ENCODE measurements around the gene CTNNA2. TPM values are rescaled to one million over a fixed set of nuclear protein-coding genes. Genes with fewer than 3 reads are reported as not detected.

CTNNA2 gene
- total RNA-seq, 4 donors from 2014 or later, result not detected

DNA sequence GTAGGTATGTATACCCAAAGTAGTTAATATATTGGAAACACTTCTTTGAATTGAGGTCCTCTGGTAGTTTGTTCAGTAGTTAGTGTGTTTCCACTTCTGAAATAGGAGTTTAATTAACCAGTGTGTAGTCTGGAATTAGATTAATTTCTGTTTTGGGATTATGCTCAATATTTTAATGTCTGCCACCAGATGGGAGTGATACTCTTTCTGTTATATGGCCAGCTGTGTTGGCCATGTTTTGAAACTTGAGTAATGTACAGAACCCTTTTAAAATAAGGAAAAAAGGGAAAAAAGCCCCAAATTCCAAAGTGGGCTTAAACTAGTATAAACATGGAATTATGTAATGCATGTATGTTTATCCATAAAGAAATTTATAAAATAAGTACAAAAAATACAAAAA, 147.7 kb downstream of the CTNNA2 start:
- TF ChIP-seq, protein P1, sequence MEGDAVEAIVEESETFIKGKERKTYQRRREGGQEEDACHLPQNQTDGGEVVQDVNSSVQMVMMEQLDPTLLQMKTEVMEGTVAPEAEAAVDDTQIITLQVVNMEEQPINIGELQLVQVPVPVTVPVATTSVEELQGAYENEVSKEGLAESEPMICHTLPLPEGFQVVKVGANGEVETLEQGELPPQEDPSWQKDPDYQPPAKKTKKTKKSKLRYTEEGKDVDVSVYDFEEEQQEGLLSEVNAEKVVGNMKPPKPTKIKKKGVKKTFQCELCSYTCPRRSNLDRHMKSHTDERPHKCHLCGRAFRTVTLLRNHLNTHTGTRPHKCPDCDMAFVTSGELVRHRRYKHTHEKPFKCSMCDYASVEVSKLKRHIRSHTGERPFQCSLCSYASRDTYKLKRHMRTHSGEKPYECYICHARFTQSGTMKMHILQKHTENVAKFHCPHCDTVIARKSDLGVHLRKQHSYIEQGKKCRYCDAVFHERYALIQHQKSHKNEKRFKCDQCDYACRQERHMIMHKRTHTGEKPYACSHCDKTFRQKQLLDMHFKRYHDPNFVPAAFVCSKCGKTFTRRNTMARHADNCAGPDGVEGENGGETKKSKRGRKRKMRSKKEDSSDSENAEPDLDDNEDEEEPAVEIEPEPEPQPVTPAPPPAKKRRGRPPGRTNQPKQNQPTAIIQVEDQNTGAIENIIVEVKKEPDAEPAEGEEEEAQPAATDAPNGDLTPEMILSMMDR (IDR thresholded peaks at IDR 0.05; ENCODE audit: low read depth), result no peak

DNA sequence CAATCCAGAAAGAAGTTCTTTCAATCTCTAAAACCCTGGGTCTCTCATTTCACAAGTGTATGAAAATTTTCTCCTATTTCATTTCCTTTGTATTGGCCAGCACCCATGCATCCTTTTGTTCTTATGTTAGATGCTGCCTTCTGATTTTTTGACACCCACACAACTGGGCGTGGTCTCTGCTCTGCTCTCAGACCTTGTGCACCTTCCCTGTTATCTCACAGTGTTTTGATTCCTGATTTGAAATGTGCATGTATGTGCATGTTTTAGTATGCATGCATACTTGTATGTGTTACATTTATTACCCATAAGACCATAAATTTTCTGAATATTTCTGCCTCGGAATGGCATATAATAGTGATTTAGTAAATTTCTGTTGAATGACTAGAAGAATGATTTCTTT, 152.2 kb downstream of the CTNNA2 start:
- TF ChIP-seq, protein P1 (IDR thresholded peaks at IDR 0.05; ENCODE audit: low read depth), result no peak

DNA sequence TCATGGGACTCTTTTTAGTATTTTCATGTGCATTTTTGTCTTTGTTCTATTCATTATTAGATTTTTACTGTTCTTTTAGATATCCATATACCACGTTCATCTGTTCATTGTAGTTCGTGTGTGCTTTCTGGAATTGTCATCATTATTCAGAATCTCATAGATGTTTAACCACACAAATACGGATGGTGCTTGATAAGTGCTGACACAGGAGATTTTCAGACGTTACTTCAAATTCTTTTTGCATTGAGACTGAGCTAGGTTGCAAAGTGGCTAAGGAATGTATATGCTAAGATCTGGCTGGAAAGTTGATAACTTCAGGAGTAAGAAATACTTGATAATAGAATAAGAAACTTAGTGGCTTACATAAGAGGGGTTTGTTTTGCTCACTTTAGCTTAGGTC, 153.6 kb downstream of the CTNNA2 start:
- TF ChIP-seq, protein P1 (IDR thresholded peaks at IDR 0.05; ENCODE audit: low read depth), result no peak

- TF ChIP-seq, protein P1 (IDR thresholded peaks at IDR 0.05; ENCODE audit: low read depth), result no peak
Measured at GRCh38 chr2:79669714-79670113, 156.9 kb downstream of the CTNNA2 start.

- TF ChIP-seq, protein P1 (IDR thresholded peaks at IDR 0.05; ENCODE audit: low read depth), result no peak
Measured at GRCh38 chr2:79670198-79670597, 157.3 kb downstream of the CTNNA2 start.

DNA sequence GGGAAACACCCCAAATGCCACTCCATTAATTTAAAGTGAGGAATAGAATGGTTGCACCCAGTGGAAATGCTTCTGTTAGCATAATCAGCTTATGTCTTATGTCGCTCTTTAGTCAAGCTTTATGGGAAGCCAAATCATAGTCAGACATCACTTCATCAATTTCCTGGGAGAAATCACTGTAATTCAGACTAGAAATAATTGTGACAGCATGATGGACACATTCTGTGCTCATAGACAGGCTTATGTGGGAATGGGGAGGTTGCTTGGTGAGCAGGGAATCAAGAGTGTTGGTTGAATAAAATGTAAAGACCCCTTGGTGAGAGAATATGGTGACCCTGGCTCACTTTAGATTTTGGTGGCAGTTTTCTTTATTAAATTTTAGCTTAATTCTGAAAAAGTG, 174.0 kb downstream of the CTNNA2 start:
- TF ChIP-seq, protein P1 (IDR thresholded peaks at IDR 0.05; ENCODE audit: low read depth), result no peak

GRCh38 chr2:79695248-79695647, 182.4 kb downstream of the CTNNA2 start:
- TF ChIP-seq, protein P1 (IDR thresholded peaks at IDR 0.05; ENCODE audit: low read depth), result no peak

Data from subcutaneous adipose tissue (tissue), 4 donors.